NOMO-1 (cell line): ENCODE measurements around the gene SAYSD1.
"Not testable (repeated sequence)": the region's sequence is repeated elsewhere in the genome, so short reads cannot be mapped to it uniquely, and the experiment has no call there.

Source experiments
- DNase-seq, 2 experiments: peaks; one replicate each; lab custom pipeline; 2025; ENCODE audit not compliant: unreplicated experiment in 2 of 2; lab: John Stamatoyannopoulos, UW

SAYSD1 gene

GRCh38 chr6:39114704-39115599 lies at the start of gene SAYSD1:
SAYSD1 (minus strand) TSS chr6:39115186; CDS start chr6:39115089, 97 bp downstream.
- DNase-seq: peak; percentile 93 to 94

GRCh38 chr6:39157511-39157910 lies 42.5 kb upstream of the SAYSD1 start:
- no peak for DNase-seq

- DNase-seq: no peak
Observed at GRCh38 chr6:39156801-39157200, 41.8 kb upstream of the SAYSD1 start.

GRCh38 chr6:39154705-39155104 lies 39.7 kb upstream of the SAYSD1 start:
- DNase-seq: no peak

- DNase-seq: no peak
Observed at GRCh38 chr6:39153766-39154397, 38.9 kb upstream of the SAYSD1 start.

GRCh38 chr6:39152262-39152661 lies 37.3 kb upstream of the SAYSD1 start:
- peak; percentile 39 to 53 for DNase-seq

- DNase-seq: no peak
Observed at GRCh38 chr6:39151211-39151610, 36.2 kb upstream of the SAYSD1 start.

- DNase-seq: no peak
Observed at GRCh38 chr6:39144481-39145173, 29.6 kb upstream of the SAYSD1 start.

- no peak for DNase-seq
Observed at GRCh38 chr6:39143238-39143930, 28.4 kb upstream of the SAYSD1 start.

GRCh38 chr6:39140556-39141167 lies 25.7 kb upstream of the SAYSD1 start:
- no peak for DNase-seq

- peak in 1 of 2 experiments; percentile 36 for DNase-seq
Observed at GRCh38 chr6:39137245-39137644, 22.3 kb upstream of the SAYSD1 start.

- DNase-seq: not testable (repeated sequence)
Observed at GRCh38 chr6:39136207-39136606, 21.2 kb upstream of the SAYSD1 start.

GRCh38 chr6:39134761-39135160 lies 19.8 kb upstream of the SAYSD1 start:
- not testable (repeated sequence) for DNase-seq

- DNase-seq: no peak
Observed at GRCh38 chr6:39130691-39131090, 15.7 kb upstream of the SAYSD1 start.

GRCh38 chr6:39128832-39129231 lies 13.8 kb upstream of the SAYSD1 start:
- DNase-seq: no peak

- no peak for DNase-seq
Observed at GRCh38 chr6:39128106-39128505, 13.1 kb upstream of the SAYSD1 start.

GRCh38 chr6:39124114-39124513 lies 9.1 kb upstream of the SAYSD1 start:
- no peak for DNase-seq

GRCh38 chr6:39118921-39119320 lies 3.9 kb upstream of the SAYSD1 start:
- DNase-seq: no peak

- DNase-seq: peak in 1 of 2 experiments; percentile 65
Observed at GRCh38 chr6:39114388-39114703, 640 bp downstream of the SAYSD1 start.

GRCh38 chr6:39113788-39114187 lies 1.2 kb downstream of the SAYSD1 start:
- no peak for DNase-seq

- DNase-seq: no peak
Observed at GRCh38 chr6:39111280-39111679, 3.7 kb downstream of the SAYSD1 start.
